Activated CD4-positive, CD25-positive, alpha-beta regulatory T cell (primary cell): ENCODE results near the gene EMC6.

Experiments used
- DNase-seq, 4 experiments: peaks; one replicate each; lab custom pipeline; 2025; lab: John Stamatoyannopoulos, UW

Gene EMC6

GRCh38 chr17:3656353-3656752 lies 12.3 kb upstream of the EMC6 start:
- no peak for DNase-seq

DNA sequence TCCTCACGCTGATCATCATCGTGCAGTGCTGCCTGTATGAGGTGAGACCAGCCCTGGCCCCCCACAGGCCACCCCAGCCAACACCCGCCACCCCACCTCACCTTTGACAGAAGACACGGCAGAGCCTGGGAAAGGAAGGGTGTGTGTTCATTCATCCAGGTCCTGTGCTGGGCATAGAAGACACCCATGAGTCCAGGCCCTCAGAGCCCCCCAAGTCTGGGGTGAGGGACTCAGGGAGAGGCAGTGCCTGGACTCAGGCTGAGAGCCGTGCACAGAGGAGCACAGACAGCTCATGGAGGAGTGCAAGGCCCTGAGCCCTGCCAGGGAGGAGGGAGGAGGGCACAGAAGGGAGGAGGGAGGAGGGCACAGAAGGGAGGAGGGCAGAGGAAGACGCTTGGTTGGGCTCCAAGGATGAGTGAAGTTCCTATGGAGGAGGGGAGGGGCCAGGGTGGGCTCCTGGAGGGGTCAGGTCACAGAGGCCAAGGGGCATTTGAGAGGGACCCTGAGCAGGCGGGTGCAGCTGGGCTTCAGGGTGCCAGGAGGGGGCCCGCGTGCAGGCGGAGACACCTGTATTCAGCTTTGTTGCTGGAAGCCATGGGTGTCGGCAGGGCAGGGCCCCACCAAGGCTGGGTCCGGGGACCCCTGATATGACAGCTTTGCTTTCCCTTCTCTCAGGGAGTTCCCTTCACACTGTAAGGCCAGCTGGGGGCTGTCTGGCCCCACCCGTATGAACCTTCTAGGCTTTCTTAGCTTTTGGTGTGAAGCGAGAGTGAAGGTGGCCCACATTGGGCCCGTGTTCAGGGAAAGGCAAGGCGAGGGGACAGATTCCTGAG lies 11.6 kb upstream of the EMC6 start:
- DNase-seq, result no peak

DNA sequence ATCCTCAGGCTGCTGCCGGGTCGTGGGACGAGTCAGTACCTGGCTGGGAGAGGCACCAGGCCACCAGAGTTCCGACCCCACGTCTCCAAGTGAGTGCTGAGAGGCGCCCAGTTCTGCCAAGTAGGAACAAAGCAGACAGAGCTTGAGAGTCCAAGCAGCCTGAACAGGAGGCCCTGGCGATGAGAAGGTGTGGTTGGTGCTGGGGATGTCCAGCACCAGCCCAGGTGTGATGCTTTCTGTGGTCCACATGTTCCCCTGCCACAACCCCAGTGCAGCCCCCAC lies 11.1 kb upstream of the EMC6 start:
- DNase-seq, result no peak

DNA sequence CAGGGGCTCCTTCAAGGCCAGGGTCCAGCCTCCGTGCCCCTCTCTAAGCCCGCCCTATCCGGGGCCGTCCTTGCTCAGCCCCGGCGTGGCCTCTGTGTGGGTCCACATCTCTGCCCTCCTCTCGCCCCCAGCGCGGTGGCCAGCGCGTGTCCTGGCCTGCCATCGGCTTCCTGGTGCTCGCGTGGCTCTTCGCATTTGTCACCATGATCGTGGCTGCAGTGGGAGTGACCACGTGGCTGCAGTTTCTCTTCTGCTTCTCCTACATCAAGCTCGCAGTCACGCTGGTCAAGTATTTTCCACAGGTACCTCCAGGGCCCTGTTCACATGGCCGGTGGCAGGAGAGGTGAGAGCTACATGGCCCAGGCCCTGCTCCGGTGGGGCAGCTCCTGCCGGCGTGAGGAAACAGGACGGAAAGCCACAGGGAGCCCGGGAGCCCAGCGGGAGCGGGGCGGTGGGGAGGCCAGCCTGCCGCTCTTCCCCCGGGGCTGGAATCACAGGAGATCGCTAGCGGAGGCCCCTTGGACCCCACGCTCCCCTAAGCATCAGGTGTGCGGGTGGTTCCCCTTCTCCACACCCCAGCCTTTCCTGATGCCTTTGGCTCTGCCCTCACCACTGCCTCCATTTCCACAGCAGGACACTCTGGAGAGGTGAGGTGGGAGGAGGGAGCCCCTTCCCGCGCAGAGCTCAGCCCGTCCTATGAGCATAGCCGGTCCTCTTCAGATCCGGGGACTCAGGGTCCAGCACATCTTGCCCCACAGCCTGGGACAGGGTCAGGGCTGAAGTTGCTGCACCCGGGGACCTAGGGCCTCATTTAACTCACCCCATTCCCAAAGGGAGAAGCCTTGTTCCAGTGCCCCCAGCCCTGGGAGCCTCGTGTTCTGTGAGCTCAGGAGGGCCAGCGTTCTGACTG lies 10.5 kb upstream of the EMC6 start:
- DNase-seq, result no peak

DNA sequence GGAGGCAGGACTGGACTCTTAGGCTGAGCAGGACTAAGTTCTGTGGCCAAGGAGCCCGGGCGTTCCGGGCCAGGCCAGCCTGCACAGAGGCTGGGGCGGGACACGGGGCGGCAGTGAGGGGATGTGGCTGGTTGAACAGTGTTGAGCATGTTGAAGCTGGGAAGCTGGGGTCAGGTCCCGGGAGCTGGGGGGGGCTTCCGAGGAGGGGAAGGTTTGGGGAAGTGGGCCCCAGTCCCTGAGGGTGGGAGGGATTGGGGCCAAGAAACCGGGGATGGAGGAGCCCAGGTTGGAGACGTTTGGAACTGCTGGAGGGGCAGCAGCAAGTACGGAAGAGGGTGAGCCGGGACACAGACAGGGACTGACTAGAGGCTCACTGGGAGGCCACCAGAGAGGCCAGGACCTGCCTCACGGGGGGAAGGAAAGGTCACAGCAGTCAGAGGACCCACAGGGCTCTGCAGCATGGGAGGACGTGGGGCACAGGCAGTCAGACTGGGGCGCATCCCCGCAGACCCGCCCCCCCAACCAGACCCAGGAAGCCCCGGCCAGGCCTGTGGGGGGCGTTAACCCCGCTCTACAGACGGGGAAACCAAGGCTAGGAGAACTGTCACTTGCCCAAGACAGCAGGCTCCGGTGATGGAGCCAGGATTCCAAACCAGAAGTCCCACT lies 9.7 kb upstream of the EMC6 start:
- no peak for DNase-seq

DNA sequence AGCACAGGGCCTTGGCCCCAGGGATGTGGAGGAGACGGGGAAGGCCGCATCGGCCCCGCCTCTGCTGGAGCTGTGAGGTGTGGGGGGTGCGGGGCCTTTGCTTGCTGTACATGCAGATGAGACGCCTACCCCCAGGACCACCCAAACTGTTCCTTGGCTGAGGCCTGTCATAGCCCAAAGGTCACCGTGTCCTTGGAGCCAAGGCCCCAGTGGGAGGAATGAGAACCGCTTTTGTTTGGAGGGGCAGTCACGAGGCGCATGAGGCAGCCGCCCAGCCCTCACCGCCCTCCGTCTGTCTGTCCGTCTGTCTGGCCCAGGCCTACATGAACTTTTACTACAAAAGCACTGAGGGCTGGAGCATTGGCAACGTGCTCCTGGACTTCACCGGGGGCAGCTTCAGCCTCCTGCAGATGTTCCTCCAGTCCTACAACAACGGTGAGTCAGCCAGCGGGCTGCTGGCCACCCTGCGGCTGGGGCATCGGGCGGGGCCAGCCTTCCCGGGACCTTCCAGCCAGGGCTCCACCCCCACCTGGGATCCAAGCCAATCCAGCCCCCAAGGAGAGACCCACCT lies 9.0 kb upstream of the EMC6 start:
- no peak for DNase-seq

DNA sequence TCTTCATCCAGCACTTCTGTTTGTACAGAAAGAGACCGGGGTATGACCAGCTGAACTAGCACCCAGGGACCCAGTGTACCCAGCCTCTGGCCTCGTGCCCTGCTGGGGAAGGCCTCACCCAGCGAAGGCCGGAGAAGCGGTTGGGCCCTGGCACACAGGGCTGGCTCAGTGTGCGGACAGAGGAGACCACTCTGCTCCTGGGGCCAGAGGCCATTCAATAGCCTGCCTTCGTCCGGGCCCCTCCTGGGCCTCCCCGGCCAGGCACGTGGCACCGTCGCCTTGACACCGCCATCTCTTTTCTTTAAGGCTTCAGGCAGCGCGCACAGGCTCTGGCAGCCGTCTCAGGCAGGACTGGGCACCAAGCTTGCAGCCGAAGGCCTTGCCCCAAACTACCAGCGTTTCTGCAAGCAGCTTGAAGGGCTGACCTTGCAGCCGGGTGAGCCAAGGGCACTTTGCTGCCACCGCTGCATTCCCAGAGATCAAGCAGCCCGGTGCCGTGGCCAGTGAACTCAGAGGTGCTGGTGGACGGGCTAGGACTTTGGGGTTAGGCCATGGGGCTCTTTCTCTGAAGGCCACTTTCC lies 8.2 kb upstream of the EMC6 start:
- DNase-seq, result no peak

GRCh38 chr17:3663102-3664011 lies 5.3 kb upstream of the EMC6 start:
- no peak for DNase-seq

DNA sequence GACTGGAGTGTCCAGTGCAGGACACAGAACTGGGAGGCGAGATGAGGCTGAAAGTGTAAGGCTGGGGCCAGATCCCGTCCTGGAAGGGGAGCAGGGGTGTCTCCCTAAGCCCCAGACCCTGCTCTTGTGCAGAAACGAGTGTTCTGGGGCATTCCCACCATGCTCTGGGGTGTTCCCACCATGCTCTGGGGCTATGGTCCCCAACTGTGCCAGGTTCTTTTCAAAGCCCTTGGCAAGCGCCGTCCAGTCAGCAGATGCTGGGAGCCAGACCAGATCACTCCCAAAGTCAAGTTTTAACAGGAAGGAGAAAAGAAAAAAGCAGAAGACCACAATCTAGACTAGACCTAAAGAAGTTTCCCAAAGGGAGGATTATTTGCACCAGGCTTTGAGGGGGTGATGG lies 2.8 kb upstream of the EMC6 start:
- DNase-seq, result no peak

- DNase-seq, result no peak
Measured at GRCh38 chr17:3666516-3666915, 2.1 kb upstream of the EMC6 start.

GRCh38 chr17:3667366-3668278 lies 990 bp upstream of the EMC6 start:
- no peak for DNase-seq

DNA sequence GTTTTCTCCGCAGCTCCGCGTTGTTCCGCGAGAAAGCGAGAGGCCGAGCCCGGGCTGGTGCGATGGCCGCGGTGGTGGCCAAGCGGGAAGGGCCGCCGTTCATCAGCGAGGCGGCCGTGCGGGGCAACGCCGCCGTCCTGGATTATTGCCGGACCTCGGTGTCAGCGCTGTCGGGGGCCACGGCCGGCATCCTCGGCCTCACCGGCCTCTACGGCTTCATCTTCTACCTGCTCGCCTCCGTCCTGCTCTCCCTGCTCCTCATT lies 404 bp downstream of the EMC6 start:
- no peak for DNase-seq

DNA sequence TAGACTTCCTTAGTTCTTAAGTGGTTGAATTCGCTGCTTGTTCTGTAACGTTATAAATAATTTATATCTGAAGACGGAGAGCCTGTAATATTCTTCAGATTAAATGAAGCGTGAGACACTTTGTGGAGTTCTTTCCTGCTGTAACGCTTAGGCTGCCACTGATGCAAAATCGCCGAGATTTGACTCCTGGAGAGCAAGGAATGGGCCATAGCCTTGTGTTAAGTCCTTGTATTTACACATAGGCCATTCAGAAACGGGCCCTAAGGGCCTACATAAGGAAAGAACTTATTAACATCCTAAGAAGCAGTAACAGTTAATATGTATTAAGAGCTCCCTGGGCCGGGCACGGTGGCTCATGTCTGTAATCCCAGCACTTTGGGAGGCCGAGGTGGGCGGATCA lies 936 bp downstream of the EMC6 start:
- no peak for DNase-seq

- no peak for DNase-seq
Measured at GRCh38 chr17:3672571-3672970, 4.0 kb downstream of the EMC6 start.

DNA sequence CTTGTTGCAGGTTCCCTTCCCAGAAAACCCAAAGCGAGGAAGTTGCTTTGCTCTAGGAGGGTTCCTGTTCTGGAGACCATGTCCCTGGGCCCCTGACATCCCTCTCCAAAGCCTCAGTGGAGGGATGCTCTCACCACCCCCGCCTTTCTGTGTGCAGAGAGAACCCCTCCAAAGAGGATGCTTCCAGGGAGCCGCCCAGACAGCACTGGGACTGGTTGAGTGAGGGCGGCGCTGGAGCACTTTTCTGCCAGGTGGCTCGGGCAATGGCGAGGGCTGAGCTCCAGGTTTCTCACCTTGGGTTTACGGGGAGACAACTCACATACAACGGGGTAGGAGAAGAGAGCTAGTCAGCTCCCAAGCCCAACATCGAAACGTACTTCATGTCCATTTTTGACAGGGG lies 7.3 kb downstream of the EMC6 start:
- DNase-seq, result no peak

DNA sequence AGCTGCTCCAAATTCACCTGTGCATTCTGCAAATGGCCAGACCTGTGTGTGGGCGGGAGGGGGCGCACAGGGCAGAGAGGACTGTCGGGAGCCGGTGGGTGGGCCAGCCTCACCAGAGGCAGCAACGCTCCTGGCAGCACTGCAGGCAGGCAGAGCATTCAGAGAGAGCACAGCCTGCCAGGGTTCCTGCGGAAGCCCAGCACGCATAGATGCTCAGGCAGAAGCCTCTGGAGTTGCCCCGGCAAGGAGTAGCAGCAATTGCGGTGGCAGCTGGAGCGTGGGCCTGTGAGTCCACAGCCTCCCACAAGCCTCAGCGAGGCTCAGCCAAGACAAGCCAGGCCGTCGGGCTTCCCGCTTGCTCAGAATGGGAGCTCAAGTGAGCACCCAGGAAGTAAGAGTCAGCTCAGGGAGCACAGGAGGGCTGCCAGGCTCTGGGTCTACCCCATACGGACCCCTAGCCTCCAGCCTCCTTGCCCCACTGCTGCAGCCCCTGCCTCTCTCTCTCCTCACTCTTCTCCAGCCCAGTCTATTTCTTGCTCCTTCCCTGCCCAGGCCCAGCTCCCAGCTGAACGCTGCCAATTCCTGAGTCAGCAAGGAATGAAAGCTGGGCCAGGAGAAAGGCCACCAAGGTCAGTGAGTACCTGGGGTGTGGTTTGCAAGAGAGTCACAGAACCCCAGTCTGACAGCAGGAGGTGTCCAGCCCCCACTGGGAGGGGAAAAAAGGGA lies 9.6 kb downstream of the EMC6 start:
- no peak for DNase-seq

GRCh38 chr17:3678821-3679530 lies 10.4 kb downstream of the EMC6 start:
- no peak for DNase-seq

- DNase-seq, result no peak
Measured at GRCh38 chr17:3679531-3680126, 11.0 kb downstream of the EMC6 start.

DNA sequence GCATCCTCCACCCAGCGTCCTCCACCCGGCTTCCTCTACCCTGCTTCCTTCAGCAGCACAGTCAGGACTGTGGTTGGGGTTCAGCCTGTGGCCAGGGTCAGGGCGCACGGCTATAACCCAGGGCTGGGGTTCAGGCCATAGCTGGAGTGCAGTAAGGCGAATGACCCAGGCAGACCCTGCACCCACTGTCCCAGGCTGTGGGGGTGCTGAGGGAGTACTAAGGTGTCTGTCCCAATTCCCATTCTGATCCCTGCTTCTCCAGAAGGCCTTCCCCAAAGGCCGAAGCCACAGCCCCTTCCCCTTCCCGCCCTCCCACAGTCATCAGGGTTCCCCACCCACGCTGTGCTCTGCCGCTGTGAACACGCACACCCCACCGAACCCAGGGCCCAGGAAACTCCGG lies 12.4 kb downstream of the EMC6 start:
- no peak for DNase-seq
